ENCODE measurements around the gene SERPINB5.

DNA sequence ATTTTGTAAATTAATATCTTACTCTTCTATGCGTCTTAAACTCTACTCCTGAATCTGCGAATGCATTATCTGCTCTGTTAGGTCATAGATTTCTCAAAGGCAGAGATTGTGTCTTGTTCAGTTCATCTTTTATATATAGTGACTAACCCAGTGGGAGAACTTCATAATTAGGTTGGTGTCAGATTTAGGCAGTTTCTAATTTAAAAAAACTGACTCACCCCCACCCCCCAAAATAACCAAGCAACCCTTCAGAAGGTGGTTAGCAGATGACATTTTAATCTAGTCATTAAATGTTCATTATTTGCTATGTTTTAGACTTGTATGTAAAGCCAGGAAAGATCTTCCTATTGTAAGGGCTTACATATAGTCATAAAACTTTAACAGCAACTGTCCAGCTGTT, 75.8 kb downstream of the SERPINB5 start:
- TF ChIP-seq, protein P1, sequence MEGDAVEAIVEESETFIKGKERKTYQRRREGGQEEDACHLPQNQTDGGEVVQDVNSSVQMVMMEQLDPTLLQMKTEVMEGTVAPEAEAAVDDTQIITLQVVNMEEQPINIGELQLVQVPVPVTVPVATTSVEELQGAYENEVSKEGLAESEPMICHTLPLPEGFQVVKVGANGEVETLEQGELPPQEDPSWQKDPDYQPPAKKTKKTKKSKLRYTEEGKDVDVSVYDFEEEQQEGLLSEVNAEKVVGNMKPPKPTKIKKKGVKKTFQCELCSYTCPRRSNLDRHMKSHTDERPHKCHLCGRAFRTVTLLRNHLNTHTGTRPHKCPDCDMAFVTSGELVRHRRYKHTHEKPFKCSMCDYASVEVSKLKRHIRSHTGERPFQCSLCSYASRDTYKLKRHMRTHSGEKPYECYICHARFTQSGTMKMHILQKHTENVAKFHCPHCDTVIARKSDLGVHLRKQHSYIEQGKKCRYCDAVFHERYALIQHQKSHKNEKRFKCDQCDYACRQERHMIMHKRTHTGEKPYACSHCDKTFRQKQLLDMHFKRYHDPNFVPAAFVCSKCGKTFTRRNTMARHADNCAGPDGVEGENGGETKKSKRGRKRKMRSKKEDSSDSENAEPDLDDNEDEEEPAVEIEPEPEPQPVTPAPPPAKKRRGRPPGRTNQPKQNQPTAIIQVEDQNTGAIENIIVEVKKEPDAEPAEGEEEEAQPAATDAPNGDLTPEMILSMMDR (IDR thresholded peaks at IDR 0.05) = no peak
- no peak for TF ChIP-seq POLR2A (IDR thresholded peaks at IDR 0.05)
